ENCODE data around the gene ARHGAP1. TPM values are rescaled to one million over a fixed set of nuclear protein-coding genes. Genes with fewer than 3 reads are reported as not detected.

Gene ARHGAP1
- polyA plus RNA-seq, 1 experiment = 40.9 TPM

DNA sequence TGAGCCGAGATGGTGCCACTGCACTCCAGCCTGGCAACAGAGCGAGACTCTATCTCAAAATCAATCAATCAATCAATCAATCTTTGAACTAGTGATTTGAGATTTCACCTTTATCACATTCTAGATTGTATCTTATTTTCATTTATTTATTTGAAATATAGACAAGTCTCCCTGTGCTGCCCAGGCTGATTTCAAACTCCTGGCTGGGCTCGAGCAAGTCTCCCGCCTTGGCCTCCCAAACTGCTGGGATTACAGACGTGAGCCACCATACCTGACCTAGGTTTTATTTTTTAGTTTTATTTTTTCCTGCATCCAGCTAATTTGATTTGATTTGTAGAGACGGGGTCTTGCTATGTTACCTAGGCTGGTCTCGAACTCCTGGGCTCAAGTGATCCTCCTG lies 35.7 kb upstream of the ARHGAP1 start:
- H3K27me3 ChIP-seq (ENCODE audit: control insufficient read depth, insufficient read depth, low read length) = no peaks in the 10 kb centered on the region
- POLR2A ChIA-PET = no interaction called here
- CTCF ChIA-PET = no interaction called here

DNA sequence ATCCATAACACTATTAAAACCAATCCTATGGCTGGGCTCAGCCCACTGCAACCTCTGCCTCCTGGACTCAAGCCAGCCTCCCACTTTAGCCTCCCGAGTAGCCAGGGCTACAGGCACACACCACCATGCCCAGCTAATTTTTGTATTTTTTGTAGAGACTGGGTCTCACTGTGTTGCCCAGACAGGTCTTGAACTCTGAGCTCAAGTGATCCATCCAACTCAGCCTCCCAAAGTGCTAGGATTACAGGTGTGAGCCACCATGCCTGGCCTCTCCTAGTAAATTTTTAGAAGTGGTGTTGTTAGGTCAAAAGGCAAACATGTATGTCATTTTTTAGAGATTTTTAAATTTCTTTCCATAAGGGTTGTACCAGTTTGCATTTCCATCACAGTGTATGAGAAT lies 32.8 kb upstream of the ARHGAP1 start:
- CTCF ChIA-PET = no interaction called here
- no peaks in the 10 kb centered on the region for H3K36me3 ChIP-seq (ENCODE audit: control insufficient read depth, insufficient read depth, low read length)
- TF ChIP-seq, protein P1, sequence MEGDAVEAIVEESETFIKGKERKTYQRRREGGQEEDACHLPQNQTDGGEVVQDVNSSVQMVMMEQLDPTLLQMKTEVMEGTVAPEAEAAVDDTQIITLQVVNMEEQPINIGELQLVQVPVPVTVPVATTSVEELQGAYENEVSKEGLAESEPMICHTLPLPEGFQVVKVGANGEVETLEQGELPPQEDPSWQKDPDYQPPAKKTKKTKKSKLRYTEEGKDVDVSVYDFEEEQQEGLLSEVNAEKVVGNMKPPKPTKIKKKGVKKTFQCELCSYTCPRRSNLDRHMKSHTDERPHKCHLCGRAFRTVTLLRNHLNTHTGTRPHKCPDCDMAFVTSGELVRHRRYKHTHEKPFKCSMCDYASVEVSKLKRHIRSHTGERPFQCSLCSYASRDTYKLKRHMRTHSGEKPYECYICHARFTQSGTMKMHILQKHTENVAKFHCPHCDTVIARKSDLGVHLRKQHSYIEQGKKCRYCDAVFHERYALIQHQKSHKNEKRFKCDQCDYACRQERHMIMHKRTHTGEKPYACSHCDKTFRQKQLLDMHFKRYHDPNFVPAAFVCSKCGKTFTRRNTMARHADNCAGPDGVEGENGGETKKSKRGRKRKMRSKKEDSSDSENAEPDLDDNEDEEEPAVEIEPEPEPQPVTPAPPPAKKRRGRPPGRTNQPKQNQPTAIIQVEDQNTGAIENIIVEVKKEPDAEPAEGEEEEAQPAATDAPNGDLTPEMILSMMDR (IDR thresholded peaks at IDR 0.05; ENCODE audit: insufficient read depth, low read depth, low read length) = no peak
- H3K27me3 ChIP-seq (ENCODE audit: control insufficient read depth, insufficient read depth, low read length) = no peaks in the 10 kb centered on the region
- POLR2A ChIA-PET = no interaction called here
- H3K4me3 ChIP-seq (ENCODE audit: low read depth, low read length) = no peak overlapping the region
- DNase-seq (ENCODE audit: low read depth) = no peak

More for the DNA sequence above, 35.7 kb upstream of the ARHGAP1 start:
- Histone ChIP-seq H3K36me3 (ENCODE audit: control insufficient read depth, insufficient read depth, low read length) (no peaks in the 10 kb centered on the region), H3K4me3 (ENCODE audit: low read depth, low read length) (no peak overlapping the region)
- TF ChIP-seq, protein P1 (IDR thresholded peaks at IDR 0.05; ENCODE audit: insufficient read depth, low read depth, low read length) = no peak
- no peak for DNase-seq (ENCODE audit: low read depth)

DNA sequence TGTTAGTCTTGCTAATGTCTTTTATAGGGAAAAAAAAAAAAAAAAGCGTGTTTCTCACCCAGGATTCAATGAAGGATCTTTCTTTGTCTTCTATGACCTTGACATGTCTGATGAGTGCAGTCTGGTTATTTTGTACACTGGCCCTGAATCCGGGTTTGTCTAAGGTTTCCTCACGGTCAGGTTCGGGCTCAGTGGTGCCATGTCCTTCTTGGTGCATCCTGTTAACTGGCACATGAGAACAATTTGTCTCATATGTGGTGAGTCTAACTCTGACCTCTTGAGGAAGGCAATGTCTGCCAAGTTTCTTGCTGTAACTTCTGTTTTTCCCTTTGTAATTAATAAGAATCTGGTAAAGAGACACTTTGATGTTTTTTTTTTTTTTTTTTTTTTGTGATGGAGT lies 31.1 kb upstream of the ARHGAP1 start:
- CTCF ChIA-PET = no interaction called here
- Histone ChIP-seq H3K36me3 (ENCODE audit: control insufficient read depth, insufficient read depth, low read length) (no peaks in the 10 kb centered on the region), H3K27me3 (ENCODE audit: control insufficient read depth, insufficient read depth, low read length) (no peaks in the 10 kb centered on the region), H3K4me3 (ENCODE audit: low read depth, low read length) (no peak overlapping the region)
- TF ChIP-seq, protein P1 (IDR thresholded peaks at IDR 0.05; ENCODE audit: insufficient read depth, low read depth, low read length) = no peak
- POLR2A ChIA-PET = no interaction called here
- no peak for DNase-seq (ENCODE audit: low read depth)

DNA sequence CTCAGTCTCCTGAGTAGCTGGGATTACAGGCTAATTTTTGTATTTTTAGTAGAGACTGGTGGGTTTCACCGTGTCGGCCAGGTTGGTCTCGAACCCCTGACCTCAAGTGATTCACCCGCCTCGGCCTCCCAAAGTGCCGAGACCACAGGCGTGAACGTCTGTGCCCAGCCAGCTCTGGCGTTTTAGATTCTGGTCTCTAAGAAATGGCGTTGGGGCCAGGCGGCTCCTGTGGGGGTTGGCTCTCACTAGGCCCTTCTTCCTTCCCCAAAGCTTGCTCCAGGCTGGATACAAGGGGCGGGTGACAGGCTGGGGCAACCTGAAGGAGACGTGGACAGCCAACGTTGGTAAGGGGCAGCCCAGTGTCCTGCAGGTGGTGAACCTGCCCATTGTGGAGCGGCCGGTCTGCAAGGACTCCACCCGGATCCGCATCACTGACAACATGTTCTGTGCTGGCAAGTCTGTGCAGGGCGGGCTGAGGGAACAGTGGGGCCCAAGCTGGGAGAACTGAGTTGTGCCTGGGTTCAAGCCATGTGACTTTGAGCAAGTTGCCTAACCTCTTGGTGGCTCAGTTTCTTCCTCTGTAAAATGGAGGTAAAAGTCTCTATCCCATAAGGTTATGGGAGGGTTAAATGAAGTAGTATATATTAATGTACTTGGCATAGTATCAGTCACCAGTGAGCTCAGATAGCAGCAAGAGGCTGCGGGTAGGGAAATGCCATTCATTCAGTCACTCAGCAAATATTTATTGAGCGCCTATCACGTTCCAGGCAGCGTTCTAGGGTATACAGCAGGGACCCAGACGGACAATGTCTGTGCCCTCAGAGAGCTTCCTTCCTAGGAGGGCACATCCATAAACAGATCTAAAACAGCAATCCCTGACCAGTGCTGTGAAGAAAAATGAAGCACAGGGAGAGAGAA lies 28.9 kb upstream of the ARHGAP1 start:
- ChIA-PET CTCF (no interaction called here), POLR2A (no interaction called here)
- Histone ChIP-seq H3K27me3 (ENCODE audit: control insufficient read depth, insufficient read depth, low read length) (no peaks in the 10 kb centered on the region; the same call in 1 of the 2 replicates), H3K4me3 (ENCODE audit: low read depth, low read length) (no peak overlapping the region), H3K36me3 (ENCODE audit: control insufficient read depth, insufficient read depth, low read length) (no peaks in the 10 kb centered on the region)
- TF ChIP-seq, protein P1 (IDR thresholded peaks at IDR 0.05; ENCODE audit: insufficient read depth, low read depth, low read length) = no peak
- DNase-seq (ENCODE audit: low read depth) = no peak

DNA sequence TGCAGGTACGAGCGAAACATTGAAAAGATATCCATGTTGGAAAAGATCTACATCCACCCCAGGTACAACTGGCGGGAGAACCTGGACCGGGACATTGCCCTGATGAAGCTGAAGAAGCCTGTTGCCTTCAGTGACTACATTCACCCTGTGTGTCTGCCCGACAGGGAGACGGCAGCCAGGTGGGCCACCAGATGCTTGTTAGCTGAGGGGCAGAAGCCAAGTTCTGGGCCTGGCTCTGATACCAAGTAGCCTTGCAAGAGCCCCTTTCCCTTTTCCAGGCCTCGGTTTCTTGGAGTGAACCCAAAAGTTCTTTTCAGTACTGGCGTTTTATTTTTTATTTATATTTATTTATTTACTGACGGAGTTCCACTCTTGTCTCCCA lies 28.2 kb upstream of the ARHGAP1 start:
- Histone ChIP-seq H3K36me3 (ENCODE audit: control insufficient read depth, insufficient read depth, low read length) (no peaks in the 10 kb centered on the region), H3K4me3 (ENCODE audit: low read depth, low read length) (no peak overlapping the region), H3K27me3 (ENCODE audit: control insufficient read depth, insufficient read depth, low read length) (no peaks in the 10 kb centered on the region; the same call in 1 of the 2 replicates)
- TF ChIP-seq, protein P1 (IDR thresholded peaks at IDR 0.05; ENCODE audit: insufficient read depth, low read depth, low read length) = no peak
- DNase-seq (ENCODE audit: low read depth) = no peak
- CTCF ChIA-PET = no interaction called here
- POLR2A ChIA-PET = no interaction called here

Data from BJ (cell line).